GM21576 (cell line): ENCODE data around the gene SLC24A3.
A peak's percentile ranks its signal among the peaks of the same experiment; 100 is the strongest.

Experiments used
- ATAC-seq: cut with Tn5 transposase; IDR thresholded peaks from one replicate; pipeline ENCODE4 v1.9.1; 2021; ENCODE audit warnings: mild to moderate bottlenecking, moderate library complexity; ENCODE audit not compliant: unreplicated experiment

Gene SLC24A3

GRCh38 chr20:19568128-19568527, 355.7 kb downstream of the SLC24A3 start:
- no peak for ATAC-seq

GRCh38 chr20:19571996-19572395, 359.6 kb downstream of the SLC24A3 start:
- ATAC-seq, result no peak

- no peak for ATAC-seq
Measured at GRCh38 chr20:19577692-19578091, 365.2 kb downstream of the SLC24A3 start.

- ATAC-seq, result no peak
Measured at GRCh38 chr20:19582782-19583181, 370.3 kb downstream of the SLC24A3 start.

- ATAC-seq, result peak; percentile 72
Measured at GRCh38 chr20:19583532-19584175, 371.2 kb downstream of the SLC24A3 start.

- no peak for ATAC-seq
Measured at GRCh38 chr20:19588241-19588640, 375.8 kb downstream of the SLC24A3 start.

- ATAC-seq, result no peak
Measured at GRCh38 chr20:19588732-19589131, 376.3 kb downstream of the SLC24A3 start.

- ATAC-seq, result no peak
Measured at GRCh38 chr20:19589787-19590362, 377.4 kb downstream of the SLC24A3 start.

- no peak for ATAC-seq
Measured at GRCh38 chr20:19590382-19590781, 377.9 kb downstream of the SLC24A3 start.

GRCh38 chr20:19593762-19594161, 381.3 kb downstream of the SLC24A3 start:
- ATAC-seq, result no peak

GRCh38 chr20:19594896-19595295, 382.5 kb downstream of the SLC24A3 start:
- no peak for ATAC-seq

- ATAC-seq, result no peak
Measured at GRCh38 chr20:19598117-19598850, 385.8 kb downstream of the SLC24A3 start.

- ATAC-seq, result no peak
Measured at GRCh38 chr20:19599200-19599599, 386.8 kb downstream of the SLC24A3 start.

- ATAC-seq, result no peak
Measured at GRCh38 chr20:19600042-19600441, 387.6 kb downstream of the SLC24A3 start.

GRCh38 chr20:19601126-19601810, 388.8 kb downstream of the SLC24A3 start:
- ATAC-seq, result no peak

GRCh38 chr20:19602675-19603375, 390.4 kb downstream of the SLC24A3 start:
- ATAC-seq, result no peak

GRCh38 chr20:19603376-19603750, 390.9 kb downstream of the SLC24A3 start:
- ATAC-seq, result no peak

- no peak for ATAC-seq
Measured at GRCh38 chr20:19605786-19606485, 393.5 kb downstream of the SLC24A3 start.

- ATAC-seq, result no peak
Measured at GRCh38 chr20:19609642-19610223, 397.3 kb downstream of the SLC24A3 start.

GRCh38 chr20:19615629-19616028, 403.2 kb downstream of the SLC24A3 start:
- no peak for ATAC-seq
